ENCODE results near the gene ITFG2.
"Not testable (repeated sequence)": the region's sequence is repeated elsewhere in the genome, so short reads cannot be mapped to it uniquely, and the experiment has no call there.

The ITFG2 gene

DNA sequence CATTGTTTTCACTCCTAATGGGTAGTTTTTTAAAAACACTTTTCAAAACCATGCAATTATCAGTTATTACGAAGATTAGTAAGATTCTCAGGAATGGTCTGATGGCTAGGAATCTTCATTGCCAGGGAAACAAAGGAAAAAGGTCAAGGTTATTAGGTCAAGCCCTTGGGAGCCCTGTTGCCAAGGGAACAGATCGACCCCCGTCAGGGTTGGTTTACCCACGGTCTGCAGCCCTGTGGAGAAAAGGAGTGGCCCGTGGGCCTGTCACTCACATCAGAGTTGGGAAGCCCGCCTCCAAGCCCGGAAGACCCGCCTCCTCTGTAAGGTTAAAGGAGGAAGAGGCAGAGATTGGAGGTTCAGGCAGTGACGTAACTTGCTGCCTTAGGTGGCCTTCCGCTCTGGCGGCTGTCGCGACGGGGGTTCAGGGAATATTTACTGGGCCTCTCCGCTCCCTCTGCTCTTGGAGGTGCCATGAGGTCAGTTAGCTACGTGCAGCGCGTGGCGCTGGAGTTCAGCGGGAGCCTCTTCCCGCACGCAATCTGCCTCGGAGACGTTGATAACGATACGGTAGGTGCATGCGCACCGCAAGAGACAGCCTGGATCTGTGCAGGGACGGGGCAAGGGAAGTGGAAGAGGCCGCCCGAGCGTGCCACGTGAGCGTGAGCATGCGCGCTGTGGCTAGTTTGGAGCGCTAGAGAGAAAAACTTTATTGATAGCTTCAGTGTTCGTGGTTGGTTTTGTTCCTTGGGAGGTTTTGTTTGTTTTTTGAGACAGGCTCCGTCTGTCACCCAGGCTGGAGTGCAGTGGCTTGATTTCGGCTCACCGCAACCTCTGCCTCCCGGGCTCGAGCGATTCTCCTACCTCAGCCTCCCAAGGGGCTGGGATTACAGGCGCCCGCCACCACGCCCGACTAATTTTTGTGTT, at the start of gene ITFG2:
TSS of gene ITFG2 (plus strand) at position 379 of the 924 bp plus-strand sequence. CDS start at position 472, 93 bp downstream.
- peak; percentile 99 for DNase-seq

DNA sequence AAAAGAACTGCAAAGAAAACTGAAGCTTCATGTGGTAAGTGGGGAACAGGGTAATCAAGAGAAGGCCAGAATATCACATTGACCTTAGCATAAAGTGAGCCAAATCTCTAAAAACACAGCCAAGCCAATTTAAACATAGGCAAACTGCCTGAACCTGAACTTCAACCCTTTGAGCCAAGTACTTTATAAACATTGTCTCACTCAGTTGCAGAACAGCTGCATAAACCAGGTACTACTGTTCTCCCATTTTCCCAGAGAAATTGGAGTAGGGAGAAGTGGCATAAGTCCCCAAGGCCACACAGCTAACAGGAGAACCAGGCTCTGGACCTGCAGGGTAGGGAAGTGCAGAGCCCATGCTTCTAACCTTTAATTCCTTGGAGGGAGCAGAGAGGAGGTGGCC, 48.1 kb upstream of the ITFG2 start:
- no peak for DNase-seq

DNA sequence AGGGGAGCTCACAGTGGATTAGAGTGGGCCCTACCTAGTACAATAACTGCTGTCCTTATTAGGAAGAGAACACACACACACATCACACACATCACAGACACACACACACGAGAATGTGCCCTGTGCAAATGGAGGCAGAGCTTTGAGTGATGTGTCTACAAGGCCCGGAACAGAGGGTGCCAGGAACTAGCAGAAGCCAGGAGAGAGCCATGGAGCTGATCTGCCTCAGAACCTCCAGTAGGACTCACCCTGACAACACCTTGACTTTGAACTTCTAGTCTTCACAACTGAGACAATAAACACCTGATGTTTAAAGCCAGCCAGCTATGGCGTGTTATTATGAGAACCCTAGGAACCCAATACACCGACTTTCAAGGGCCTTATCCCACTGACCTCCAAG, 47.4 kb upstream of the ITFG2 start:
- DNase-seq = no peak

DNA sequence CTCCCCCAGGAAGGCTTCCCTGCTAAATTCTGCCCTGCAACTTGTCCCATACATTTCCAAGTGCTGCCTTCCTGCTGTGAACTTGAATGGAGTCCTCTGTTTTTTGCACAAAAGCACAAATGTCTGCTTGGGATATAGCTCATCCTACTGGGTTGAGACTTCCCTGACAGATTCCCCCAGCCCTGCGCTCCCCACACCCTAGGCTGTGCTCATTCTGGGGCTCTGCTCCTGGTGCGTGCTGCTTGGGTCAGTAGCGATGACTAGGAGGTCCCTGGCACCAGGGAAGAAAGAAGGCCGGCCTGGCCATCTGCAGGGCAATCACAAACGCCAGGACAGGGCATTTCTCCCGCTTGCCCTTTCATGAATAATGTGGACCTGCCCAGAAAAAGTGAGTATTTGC, 46.9 kb upstream of the ITFG2 start:
- DNase-seq = no peak

DNA sequence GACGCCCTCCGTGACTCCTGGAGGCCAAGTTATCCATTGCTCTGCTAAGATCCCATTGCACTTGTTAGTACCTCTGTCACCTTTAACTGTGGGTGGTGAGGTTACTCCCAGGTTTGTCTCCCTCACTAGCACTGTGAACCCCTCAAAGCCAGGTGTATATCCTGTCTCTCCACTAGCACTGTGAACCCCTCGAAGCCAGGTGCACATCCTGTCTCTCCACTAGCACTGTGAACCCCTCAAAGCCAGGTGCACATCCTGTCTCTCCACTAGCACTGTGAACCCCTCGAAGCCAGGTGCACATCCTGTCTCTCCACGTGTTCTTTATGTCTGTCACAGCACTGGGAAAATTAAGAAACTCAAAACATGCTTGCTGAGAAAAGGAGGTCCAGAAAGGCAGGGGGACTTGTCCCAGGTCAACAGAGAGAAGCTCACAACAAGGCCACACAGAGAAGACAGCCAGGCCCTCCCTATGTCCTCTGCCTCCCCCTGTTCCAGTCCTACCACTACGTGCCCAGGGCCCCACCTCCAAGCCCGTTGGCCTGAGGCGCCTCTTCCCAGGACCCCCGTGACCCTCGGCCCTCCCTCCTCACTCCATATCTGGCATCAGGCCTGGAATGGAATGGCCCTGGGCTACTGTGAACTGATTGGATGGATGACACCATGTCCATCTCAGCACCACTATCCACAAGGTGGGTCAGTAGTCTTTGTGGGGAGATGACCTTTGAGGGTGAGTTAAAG, 44.1 kb upstream of the ITFG2 start:
- DNase-seq = no peak

DNA sequence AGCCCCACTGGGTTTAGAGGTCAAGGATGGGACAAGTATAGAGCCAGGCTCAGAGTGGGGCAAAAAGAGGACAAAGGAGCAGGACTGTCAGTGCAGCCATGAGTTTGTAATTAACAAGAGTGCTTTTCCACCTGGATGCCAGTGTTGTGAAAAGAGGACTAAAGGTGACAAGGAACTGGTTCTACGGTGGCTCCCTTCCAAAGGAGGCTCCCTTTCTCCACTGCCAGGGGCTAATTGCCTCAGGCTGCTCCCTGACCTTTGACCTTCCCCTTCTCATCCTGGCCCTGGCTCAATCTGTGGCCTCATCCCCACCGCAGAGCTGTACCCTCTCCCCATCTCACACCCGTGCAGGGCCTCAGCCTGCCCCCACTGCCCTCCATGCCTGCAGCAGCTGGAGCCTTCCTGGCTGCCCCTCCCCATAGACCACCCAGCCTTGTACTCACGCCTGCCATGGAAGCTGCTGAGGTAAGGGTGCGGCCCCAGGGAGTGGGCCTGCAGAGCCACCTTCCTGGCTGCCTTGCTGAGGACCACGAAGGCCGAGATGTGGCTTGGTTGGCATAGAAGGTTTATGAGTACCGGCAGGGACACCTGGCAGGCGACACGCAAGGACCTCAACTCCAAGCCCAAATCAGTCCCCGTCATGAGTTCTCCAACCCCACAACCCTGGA, 42.5 kb upstream of the ITFG2 start:
- DNase-seq = no peak

DNA sequence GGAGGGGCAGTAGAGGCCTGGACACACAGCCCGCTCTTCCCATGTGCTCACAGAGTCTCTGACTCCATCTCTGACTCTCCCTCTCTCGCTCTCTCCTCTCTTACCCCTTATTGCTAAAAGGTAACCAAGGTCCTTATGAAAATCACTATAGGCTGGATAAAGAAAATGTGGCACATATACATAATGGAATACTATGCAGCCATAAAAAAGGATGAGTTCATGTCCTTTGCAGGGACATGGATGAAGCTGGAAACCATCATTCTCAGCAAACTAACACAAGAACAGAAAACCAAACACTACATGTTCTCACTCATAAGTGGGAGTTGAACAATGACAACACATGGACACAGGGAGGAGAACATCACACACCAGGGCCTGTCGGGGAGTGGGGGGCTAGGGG, 41.9 kb upstream of the ITFG2 start:
- DNase-seq = not testable (repeated sequence)

DNA sequence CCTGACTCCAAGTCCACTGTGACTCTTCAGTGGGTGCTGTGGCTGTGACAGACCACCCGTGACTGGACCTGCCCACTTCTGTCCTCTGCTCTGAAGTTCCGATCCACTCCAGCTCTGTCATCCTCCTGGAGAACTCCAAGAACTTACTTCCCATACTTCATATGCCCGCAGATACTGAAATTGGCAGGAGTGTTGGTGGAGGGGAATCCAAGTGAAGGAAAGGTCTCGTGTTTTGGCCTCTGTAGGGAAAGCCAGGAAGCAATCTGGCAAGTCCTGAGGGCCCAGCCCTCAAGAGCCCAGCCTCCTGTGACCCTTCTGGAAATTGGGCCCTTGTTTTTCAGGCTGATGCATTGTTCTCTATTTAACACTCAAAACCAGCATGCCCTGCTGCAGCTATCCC, 40.1 kb upstream of the ITFG2 start:
- no peak for DNase-seq

DNA sequence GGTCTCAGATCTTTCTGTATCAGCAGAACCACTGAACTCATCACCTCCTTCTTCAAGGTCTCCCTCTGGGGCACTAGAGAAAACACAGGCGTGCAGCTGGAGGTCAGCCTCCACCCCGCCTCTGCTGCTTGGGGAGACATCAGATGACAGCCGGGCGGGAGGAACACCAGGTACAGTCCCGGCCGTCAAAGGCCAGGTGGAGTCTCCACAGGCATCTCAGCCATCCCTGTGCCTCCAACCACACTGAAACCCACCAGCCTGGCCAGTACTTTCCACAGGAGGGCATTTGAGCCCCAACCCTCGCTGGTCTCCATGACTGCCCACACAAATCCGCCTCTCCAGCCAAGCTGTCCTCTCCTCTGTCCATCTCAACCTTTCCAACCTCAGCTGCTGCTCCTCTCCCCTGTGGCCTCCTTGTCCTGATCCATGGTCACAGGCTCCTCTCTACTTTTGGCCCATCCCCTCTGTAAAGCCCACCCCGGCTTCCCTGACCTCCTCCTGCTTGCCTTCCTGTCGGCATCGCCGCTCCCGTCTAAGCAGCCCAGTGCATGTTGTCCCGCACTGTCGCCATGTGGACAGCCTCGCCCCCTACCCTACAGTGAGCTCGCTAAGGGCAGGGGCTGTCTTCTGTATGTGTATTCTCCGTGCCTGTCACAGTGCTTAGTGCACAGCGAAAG, 39.1 kb upstream of the ITFG2 start:
- DNase-seq = no peak

DNA sequence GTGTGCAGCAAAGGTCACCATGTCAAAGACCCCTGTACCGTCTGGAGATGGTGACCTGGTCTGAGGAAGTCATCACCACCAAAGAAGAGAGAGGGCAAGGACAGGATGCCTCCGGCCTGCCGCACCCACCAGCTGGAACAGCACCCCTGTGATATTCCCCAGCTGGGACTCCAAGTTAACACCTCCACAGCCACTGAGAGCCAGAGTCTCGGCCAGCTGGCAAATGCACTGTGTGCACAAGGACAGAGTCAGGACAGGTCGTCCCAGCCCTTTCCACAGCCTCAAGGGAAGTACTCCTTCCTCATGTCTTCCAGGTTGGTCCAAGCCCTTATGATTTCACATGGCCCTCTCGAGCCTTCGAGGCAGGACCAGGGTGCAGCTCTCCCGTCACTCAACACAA, 37.0 kb upstream of the ITFG2 start:
- no peak for DNase-seq

DNA sequence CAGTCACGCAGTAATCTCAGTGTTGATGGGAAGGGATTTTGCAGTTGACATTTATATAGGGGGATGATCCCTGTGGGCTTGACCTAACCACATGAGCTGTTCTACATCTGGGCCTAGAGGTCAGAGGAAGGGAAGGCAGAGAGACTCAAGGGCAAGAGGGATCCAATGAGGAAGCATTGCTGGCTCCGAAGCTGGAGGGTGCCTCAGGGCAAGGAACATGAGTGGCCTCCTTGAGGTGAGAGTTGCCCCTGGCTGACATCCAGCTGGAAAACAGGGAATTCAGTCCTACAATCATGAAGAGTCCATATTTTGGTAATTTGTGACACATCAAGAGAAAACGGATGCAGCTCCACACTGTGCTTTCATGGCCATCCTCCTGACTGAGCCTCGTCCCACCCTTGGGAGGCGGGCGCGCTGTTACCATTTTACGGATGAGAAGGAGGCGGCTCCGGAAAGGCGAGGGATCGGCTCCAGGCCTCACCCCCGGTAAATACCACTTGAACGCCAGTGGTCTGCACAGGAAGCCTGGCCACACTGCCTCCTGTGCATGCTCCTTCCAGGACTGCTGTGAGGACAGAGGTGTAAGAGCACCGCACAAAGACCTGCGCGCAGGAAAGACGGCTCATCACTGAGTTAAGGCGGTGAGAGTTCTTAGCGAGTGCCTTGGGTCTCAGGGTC, 36.2 kb upstream of the ITFG2 start:
- DNase-seq = no peak

DNA sequence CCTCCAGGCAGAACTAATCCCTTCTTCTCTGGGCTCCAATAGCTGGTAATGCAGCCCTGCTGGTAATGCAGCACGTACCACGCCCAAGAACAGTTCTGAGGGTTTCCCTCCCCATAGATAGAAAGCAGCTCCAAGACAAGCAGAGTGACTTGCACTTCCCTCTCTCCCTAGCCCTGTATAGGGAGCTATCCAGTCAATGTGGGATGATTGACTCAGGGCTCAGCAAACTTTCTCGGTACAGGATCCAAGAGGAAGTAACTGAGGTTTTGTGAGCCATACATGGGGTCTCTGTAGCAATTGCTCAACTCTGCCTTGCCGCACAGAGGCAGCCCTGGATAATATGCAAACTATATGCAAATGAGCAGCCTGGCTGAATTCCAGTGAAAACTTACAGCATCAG, 33.2 kb upstream of the ITFG2 start:
- DNase-seq = no peak

DNA sequence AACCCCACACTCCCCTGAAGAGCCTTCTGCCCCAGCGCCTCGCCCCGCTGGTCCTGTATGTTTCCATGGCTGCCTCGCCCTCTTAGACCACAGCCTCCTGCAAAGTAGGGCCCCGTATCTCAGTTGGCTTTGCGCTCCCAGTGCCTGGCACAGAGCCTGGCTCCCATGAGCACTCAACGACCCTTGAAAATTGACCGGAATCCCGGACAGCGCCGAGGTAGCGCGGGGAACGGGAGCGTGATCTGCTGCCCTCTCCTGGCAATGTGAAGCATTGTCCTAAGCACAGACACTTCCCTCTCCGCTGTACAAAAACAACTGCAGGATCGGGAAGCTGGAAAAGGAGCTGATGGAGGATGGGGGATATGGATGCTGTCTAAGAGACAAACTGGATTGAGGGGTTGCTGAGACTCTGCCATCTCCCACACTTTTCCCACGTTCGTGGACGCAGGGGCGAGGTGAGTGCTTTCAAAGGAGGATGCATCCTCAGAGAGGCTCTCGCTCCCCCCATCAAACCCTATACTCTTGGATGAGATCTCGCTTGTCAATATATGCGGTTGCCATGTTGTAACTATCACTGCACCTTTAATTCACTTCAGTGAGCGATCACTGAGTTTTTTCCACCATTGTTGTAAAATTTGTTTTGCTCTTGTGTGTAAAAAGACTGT, 28.4 kb upstream of the ITFG2 start:
- peak; percentile 55 for DNase-seq

DNA sequence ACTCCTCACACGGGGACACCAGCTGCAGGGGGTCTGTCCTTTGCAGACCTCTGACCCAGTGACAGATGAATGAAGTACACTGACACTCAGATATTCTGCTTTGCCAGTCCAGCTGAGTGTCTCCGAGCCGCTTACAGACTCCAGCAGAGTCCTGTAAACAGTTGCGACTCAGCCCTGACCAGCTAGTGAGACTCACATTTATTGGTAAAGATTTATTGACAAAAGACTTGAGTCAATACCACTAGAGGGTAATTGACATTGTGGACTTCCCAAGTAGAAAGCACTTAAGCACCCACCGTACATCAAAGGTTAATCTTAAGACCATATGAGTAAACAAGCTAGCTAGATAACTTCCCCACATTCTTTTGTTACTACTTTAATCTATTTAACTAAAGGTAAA, 27.5 kb upstream of the ITFG2 start:
- DNase-seq = no peak

DNA sequence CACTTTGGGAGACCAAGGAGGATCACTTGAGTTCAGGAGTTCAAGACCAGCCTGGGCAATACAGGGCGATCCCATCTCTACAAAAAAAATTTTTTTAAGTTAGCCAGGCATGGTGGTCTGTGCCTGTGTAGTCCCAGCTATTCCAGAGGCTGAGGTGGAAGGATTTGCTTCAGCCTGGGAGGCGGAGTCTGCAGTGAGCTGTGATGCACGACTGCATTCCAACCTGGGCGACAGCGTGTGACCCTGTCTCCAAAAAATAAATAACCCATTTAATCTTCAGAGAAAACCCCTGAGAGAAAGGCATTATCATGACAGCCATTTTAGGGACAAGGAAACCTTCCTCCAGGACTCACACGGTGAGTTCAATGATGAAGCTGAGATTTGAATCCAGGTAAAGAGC, 21.4 kb upstream of the ITFG2 start:
- DNase-seq = no peak

DNA sequence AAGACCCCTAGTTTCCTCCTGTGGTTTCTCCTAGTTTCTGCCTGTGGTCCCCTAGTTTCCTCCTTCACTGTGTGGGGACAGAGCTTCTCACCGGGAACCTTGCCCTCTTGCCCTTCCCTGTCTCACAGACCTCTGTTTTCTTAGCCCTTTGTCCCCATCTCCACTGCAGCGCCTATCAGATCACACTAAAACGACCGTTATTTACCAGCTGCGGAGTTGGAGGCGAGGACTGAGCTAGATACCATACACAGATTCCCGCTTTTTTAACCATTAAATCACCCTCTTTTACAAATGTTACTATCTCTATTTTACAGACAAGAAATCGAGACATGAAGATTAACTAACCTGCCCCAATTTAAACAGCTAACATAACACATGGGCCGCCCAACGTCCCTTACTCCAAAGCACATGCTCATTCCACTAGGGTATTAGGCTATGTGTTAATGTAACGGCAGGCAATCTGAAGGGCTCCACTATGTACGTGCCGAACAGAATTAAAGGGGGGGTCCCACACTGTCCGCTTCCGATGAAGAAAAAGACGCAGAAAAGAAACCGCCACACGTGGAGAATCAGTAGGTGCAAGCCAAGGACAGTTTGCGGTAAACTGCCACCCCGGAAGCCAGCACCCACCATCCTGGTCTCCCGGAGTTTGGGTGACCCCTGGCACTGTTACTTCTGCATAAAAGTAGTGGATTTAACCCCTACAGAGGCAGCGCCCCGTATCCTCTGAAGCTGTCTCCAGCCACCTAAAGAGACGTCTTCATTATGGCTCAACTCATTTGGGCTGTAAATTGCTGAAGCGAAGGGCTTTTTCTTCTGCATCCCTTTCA, 19.6 kb upstream of the ITFG2 start:
- DNase-seq = no peak

DNA sequence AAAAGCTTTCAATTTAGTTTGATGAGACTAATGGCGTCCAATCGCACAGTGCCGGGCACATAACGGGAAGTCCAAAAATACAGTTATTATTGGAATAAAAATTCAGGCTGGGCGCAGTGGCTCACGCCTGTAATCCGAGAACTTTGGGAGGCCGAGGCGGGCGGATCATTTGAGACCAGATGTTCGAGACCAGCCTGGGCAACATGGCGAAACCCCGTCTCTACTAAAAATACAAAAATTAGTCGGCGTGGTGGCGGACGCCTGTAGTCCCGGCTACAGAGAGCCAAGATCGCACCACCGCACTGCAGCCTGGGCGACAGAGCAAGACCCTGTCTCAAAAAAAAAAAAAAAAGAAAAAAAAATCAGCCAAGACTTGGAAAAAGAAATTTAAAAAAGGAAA, 18.9 kb upstream of the ITFG2 start:
- DNase-seq = no peak

DNA sequence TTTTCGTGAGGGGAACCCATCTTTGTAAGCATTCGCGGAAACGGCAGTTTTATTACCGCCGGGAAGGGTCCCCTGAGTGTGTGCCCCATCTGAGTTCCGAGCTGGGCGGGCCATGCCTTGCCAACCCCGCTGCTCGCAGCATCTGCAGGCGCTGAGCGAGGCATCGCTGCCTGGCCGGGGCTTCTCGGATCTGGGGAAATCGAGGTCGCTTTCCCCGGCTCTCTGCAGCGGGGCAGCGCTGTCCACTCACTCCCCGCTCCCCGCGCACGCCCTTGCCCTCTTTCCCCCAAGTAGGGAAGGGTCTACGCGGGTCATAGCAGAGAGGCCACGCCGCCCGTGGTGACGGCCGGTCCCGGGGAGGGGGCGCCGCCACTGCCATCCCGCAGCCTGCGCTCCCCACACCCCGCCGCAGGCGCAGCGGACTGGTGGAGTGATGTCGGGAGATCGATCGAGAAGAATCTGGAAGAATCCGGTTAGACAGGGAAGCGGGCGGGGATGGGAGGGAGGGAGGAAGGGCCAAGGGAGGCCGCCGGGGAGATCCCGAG, 18.2 kb upstream of the ITFG2 start:
- DNase-seq = no peak

DNA sequence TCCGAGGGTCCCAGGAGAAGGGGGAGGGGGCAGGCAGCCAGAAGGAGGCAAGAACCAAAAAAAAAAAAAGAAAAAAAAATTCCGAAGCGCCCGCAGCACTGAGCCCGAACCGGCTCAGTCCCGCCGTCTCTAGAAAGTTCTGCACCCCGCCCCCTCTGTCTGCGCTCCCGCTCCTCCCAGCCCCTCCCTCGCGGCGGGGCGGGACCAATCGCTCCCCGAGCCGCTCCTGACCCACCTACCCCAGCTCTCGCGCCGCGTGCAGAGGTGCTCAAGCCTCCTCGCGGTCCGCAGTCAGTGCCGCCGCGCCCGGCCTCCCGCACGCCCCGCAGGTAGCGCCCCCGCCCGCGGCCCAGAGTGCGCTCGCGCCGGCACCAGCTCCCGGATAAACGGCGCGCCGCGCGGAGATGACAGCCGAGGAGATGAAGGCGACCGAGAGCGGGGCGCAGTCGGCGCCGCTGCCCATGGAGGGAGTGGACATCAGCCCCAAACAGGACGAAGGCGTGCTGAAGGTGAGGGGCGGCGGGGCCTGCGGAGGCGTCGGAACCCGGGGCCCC, 17.7 kb upstream of the ITFG2 start, which contains the start of gene FKBP4:
TSS of gene FKBP4 (plus strand) at position 235 of the 554 bp plus-strand sequence. CDS start at position 405, 170 bp downstream.
- peak; percentile 93 for DNase-seq
